Liver (tissue), 3 donors: ENCODE data around the gene RTN4.

Experiments
- EGR1 ChIP-seq, 2 donors: IDR thresholded peaks; 2 replicates each; pipeline ENCODE4 v1.6.1; 2016 to 2018; ENCODE audit warnings: antibody characterized with exemption in 2 of 2, low read depth in 2 of 2
- GABPA ChIP-seq, 2 donors: IDR thresholded peaks in 1 of 2; conservative IDR thresholded peaks in 1 of 2; 2 replicates each; pipeline ENCODE4 v1.6.1; 2016; ENCODE audit warnings: antibody characterized with exemption in 2 of 2, mild to moderate bottlenecking in 1 of 2, moderate library complexity in 1 of 2
- HNF4G ChIP-seq: IDR thresholded peaks from 2 replicates; pipeline ENCODE4 v1.6.1; 2016; ENCODE audit warnings: antibody characterized with exemption
- JUND ChIP-seq, 2 donors: IDR thresholded peaks; 2 replicates each; pipeline ENCODE4 v1.6.1; 2016; ENCODE audit warnings: antibody characterized with exemption in 2 of 2
- RAD21 ChIP-seq, 2 donors: IDR thresholded peaks; 2 replicates each; pipeline ENCODE4 v1.6.1; 2016; ENCODE audit warnings: antibody characterized with exemption in 2 of 2, mild to moderate bottlenecking in 2 of 2
- RXRA ChIP-seq, 2 donors: IDR thresholded peaks; 2 replicates each; pipeline ENCODE4 v1.6.1; 2017 to 2018; ENCODE audit warnings: antibody characterized with exemption in 2 of 2, mild to moderate bottlenecking in 1 of 2
- SP1 ChIP-seq: IDR thresholded peaks from 2 replicates; pipeline ENCODE4 v1.6.1; 2018; ENCODE audit warnings: antibody characterized with exemption, mild to moderate bottlenecking
- TAF1 ChIP-seq: conservative IDR thresholded peaks from 2 replicates; pipeline ENCODE4 v1.6.1; 2016; ENCODE audit warnings: antibody characterized with exemption, mild to moderate bottlenecking
- YY1 ChIP-seq: IDR thresholded peaks from 2 replicates; pipeline ENCODE4 v1.6.1; 2016; ENCODE audit warnings: antibody characterized with exemption, mild to moderate bottlenecking
- TF ChIP-seq, protein P1 (sequence below): IDR thresholded peaks from 2 replicates; pipeline ENCODE4 v1.6.1; 2016; ENCODE audit warnings: antibody characterized with exemption
- TF ChIP-seq, protein P2 (sequence below): fragments of 150-350 bp; IDR thresholded peaks from 2 replicates; pipeline ENCODE4 v1.5.1; 2017; ENCODE audit warnings: improper control_type of control experiment, low read depth, low read length; ENCODE audit not compliant: missing input control
- TF ChIP-seq, protein P3 (sequence below): IDR thresholded peaks from 2 replicates; pipeline ENCODE4 v1.6.1; 2016; ENCODE audit warnings: antibody characterized with exemption
- TF ChIP-seq, protein P4 (sequence below): IDR thresholded peaks from 2 replicates; pipeline ENCODE4 v1.6.1; 2016; ENCODE audit warnings: antibody characterized with exemption, mild to moderate bottlenecking
- donor health status: healthy.
- donor health status: healthy.

DNA sequence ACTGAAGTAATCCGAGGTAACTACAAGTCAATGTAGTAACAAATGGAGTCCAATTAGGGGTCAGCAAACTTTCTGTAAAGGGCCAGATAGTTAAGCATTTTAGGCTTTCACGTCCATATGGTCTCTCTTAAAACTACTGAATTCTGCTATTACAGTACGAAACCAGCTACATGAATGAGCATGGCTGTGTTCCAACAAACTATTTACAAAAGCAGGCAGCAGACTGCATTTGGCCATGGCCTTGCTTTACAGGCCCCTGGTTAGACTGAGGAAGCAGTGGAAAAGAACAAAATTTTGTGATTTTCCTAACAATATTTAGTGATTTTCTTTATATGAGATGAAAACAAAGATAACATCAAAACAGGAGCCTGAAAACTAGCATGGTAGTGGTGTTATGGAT, 64.0 kb downstream of the RTN4 start:
- TF ChIP-seq, protein P1, sequence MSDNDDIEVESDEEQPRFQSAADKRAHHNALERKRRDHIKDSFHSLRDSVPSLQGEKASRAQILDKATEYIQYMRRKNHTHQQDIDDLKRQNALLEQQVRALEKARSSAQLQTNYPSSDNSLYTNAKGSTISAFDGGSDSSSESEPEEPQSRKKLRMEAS = no peak
- TF ChIP-seq, protein P2, sequence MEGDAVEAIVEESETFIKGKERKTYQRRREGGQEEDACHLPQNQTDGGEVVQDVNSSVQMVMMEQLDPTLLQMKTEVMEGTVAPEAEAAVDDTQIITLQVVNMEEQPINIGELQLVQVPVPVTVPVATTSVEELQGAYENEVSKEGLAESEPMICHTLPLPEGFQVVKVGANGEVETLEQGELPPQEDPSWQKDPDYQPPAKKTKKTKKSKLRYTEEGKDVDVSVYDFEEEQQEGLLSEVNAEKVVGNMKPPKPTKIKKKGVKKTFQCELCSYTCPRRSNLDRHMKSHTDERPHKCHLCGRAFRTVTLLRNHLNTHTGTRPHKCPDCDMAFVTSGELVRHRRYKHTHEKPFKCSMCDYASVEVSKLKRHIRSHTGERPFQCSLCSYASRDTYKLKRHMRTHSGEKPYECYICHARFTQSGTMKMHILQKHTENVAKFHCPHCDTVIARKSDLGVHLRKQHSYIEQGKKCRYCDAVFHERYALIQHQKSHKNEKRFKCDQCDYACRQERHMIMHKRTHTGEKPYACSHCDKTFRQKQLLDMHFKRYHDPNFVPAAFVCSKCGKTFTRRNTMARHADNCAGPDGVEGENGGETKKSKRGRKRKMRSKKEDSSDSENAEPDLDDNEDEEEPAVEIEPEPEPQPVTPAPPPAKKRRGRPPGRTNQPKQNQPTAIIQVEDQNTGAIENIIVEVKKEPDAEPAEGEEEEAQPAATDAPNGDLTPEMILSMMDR = no peak
- no peak for TF ChIP-seq GABPA (IDR thresholded peaks at IDR 0.05 in 1 of 2, conservative IDR thresholded peaks at IDR 0.05 in 1 of 2)
- TF ChIP-seq RAD21 (IDR thresholded peaks at IDR 0.05) = no peak
- TF ChIP-seq TAF1 = no peak
- TF ChIP-seq, protein P3, sequence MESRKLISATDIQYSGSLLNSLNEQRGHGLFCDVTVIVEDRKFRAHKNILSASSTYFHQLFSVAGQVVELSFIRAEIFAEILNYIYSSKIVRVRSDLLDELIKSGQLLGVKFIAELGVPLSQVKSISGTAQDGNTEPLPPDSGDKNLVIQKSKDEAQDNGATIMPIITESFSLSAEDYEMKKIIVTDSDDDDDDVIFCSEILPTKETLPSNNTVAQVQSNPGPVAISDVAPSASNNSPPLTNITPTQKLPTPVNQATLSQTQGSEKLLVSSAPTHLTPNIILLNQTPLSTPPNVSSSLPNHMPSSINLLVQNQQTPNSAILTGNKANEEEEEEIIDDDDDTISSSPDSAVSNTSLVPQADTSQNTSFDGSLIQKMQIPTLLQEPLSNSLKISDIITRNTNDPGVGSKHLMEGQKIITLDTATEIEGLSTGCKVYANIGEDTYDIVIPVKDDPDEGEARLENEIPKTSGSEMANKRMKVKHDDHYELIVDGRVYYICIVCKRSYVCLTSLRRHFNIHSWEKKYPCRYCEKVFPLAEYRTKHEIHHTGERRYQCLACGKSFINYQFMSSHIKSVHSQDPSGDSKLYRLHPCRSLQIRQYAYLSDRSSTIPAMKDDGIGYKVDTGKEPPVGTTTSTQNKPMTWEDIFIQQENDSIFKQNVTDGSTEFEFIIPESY = no peak
- no peak for TF ChIP-seq YY1
- no peak for TF ChIP-seq SP1
- TF ChIP-seq EGR1 (IDR thresholded peaks at IDR 0.05; ENCODE audit: low read depth in 2 of 2) = no peak
- no peak for TF ChIP-seq JUND (IDR thresholded peaks at IDR 0.05)
- TF ChIP-seq, protein P4, sequence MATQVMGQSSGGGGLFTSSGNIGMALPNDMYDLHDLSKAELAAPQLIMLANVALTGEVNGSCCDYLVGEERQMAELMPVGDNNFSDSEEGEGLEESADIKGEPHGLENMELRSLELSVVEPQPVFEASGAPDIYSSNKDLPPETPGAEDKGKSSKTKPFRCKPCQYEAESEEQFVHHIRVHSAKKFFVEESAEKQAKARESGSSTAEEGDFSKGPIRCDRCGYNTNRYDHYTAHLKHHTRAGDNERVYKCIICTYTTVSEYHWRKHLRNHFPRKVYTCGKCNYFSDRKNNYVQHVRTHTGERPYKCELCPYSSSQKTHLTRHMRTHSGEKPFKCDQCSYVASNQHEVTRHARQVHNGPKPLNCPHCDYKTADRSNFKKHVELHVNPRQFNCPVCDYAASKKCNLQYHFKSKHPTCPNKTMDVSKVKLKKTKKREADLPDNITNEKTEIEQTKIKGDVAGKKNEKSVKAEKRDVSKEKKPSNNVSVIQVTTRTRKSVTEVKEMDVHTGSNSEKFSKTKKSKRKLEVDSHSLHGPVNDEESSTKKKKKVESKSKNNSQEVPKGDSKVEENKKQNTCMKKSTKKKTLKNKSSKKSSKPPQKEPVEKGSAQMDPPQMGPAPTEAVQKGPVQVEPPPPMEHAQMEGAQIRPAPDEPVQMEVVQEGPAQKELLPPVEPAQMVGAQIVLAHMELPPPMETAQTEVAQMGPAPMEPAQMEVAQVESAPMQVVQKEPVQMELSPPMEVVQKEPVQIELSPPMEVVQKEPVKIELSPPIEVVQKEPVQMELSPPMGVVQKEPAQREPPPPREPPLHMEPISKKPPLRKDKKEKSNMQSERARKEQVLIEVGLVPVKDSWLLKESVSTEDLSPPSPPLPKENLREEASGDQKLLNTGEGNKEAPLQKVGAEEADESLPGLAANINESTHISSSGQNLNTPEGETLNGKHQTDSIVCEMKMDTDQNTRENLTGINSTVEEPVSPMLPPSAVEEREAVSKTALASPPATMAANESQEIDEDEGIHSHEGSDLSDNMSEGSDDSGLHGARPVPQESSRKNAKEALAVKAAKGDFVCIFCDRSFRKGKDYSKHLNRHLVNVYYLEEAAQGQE = no peak
- TF ChIP-seq RXRA (IDR thresholded peaks at IDR 0.05) = no peak
- TF ChIP-seq HNF4G = no peak
